Skin of body (tissue), 2 donors: Measurements from ENCODE around the gene CENPT. TPM values are rescaled to one million over a fixed set of nuclear protein-coding genes. Genes with fewer than 3 reads are reported as not detected.
"Not testable (repeated sequence)": the region's sequence is repeated elsewhere in the genome, so short reads cannot be mapped to it uniquely, and the experiment has no call there.

ENCODE experiments used
- DNase-seq: peaks from one replicate; lab custom pipeline; 2025; lab: John Stamatoyannopoulos, UW
- total RNA-seq: library from RNA; depleted of rRNA; stranded (reverse); fragments of >200 nt; gene quantifications from one replicate; pipeline ENCODE4 v1.2.3, GENCODE V29; 2014

CENPT gene
- total RNA-seq, 1 donor from 2014 or later = 49.6 TPM

- no peak for DNase-seq
Observed at GRCh38 chr16:67877064-67877463, 29.6 kb upstream of the CENPT start.

GRCh38 chr16:67874372-67874771, 26.9 kb upstream of the CENPT start:
- DNase-seq = no peak

- no peak for DNase-seq
Observed at GRCh38 chr16:67873435-67874370, 26.2 kb upstream of the CENPT start.

DNA sequence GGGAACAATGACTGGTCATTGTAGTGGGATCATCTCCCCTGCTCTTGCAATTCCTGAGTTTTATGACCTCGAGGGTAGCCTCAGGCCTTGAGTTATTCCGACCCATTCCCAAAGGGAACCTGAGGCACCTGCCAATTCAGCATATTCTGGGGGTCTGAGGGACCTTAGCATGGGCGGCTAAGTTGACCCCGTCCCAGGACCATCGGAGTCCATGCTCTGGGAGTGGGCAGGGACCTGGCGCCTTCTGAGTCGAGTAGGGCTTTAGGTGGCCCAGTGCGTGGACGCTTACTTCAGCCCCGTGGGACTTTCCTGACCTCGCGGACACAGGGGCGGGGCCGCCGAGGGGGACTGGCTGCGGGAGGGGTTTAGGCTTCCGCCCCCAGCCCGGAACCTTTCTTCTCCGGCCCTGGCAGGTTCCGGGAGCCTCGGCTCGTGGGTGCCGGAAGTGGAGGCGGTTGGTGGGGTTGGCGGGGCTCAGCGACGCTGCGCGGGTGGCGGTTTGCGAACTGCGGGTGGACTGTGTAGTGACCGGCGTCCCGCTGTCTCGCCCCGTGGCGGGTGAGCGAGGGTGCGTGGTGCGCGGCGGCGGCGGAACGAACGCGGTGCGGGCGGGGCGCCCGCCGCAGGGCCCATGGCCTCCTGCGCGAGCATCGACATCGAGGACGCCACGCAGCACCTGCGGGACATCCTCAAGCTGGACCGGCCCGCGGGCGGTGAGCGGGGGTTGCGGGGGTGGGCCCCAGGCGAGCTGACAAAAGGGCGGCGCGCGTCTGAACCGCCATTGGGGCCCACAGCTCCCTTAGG, 25.3 kb upstream of the CENPT start, which contains the start of gene EDC4:
Gene EDC4, plus strand, starts transcription at position 422 of the 804 bp plus-strand sequence. Its CDS starts 210 bp downstream, at position 632.
- peak; percentile 59 for DNase-seq

GRCh38 chr16:67872131-67872630, 24.7 kb upstream of the CENPT start:
- DNase-seq = no peak

- DNase-seq = no peak
Observed at GRCh38 chr16:67871256-67871655, 23.8 kb upstream of the CENPT start.

GRCh38 chr16:67869653-67870052, 22.2 kb upstream of the CENPT start:
- no peak for DNase-seq

DNA sequence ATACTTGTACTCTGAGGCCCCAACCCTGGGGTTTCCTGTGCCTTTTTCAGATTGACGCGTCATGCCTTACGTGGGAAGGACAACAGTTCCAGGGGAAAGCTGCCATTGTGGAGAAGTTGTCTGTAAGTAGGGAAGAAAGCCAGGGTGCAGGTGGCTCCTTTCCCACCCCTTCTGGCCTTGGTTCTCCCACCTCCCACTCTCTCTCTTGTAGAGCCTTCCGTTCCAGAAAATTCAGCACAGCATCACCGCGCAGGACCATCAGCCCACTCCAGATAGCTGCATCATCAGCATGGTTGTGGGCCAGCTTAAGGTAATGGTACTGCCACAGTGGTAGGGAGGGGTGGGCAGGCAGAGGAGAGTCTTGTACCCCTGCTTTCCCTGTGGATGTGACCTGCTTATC, 20.8 kb upstream of the CENPT start:
- no peak for DNase-seq

- DNase-seq = no peak
Observed at GRCh38 chr16:67865318-67865717, 17.8 kb upstream of the CENPT start.

DNA sequence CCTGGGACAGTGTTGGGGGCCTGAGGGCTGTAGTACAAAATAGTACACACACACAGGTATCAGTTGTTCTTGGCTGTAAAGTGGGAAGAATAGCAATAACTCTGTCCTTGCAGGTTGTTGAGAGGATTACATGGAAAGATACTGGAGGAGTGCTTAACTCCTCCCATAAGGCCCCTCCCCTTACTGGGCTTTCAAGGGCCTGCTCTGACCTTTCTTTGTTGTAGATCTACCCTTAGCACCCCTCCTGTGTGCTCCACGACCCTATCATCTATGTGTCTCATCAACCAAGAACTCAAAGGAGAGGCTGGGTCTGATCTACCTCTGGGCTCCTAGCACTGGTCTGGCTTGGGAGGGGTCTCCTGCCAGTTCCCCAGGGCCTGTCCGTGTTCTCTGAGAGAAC, 17.1 kb upstream of the CENPT start:
- no peak for DNase-seq

DNA sequence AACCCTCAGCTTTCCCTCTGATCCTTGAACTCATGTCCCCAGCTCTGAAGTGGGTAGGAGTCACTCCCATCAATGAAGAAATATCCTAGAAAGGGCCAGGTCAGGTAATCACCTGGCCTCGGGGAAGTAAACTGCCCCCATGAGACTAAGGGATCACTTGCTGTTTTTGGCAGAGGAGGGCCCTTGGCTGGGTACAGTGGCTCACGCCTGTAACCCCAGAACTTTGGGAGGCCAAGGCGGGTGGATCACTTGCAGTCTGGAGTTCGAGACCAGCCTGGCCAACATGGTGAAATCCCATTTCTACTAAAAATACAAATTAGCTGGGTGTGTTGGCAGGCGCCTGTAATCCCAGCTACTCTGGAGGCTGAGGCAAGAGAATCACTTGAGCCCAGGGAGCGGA, 16.6 kb upstream of the CENPT start:
- DNase-seq = not testable (repeated sequence)

DNA sequence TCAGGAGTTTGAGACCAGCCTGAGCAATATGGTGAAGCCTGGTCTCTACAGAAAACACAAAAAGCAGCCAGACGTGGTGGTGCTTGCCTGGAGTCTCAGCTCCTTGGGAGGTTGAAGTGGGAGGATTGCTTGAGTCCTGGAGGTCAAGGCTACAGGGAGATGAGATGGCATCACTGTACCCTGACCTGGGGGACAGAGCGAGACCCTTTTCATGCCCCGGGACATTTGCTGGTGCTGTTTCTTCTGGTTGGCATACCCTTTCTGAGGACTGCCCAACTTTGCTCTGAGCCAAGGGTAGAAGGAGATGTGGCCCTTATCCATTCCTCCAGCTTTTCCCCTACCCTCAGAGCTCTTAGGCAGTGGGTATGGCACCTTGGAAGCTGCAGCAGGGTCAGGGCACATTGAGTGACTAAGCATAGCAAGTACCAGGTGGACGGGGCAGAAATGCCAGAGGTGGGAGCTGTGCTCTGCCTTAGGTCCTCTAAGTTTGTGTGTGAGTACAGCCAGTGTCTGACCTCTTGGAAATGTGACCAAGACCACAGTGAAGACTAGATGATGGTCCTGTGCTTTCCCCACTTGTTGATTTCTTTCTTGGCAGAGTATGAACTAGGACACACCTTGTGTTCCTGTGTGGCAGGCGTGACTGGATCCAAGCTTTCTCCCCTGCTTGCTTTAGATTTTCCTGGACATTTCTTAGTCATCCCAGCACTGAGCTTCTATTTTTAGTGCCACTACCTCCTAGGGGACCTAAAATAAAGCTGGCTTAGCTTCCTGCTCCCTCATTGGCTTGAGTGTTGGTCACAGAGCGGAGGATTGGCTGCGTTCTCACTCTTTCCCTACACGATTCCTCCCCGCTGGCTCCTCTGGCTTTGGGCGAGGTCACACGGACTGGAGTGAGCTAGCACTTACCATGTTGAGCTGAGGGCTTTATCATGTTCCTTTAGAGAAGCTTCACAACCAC, 15.4 kb upstream of the CENPT start:
- no peak for DNase-seq

GRCh38 chr16:67861877-67862276, 14.4 kb upstream of the CENPT start:
- no peak for DNase-seq

DNA sequence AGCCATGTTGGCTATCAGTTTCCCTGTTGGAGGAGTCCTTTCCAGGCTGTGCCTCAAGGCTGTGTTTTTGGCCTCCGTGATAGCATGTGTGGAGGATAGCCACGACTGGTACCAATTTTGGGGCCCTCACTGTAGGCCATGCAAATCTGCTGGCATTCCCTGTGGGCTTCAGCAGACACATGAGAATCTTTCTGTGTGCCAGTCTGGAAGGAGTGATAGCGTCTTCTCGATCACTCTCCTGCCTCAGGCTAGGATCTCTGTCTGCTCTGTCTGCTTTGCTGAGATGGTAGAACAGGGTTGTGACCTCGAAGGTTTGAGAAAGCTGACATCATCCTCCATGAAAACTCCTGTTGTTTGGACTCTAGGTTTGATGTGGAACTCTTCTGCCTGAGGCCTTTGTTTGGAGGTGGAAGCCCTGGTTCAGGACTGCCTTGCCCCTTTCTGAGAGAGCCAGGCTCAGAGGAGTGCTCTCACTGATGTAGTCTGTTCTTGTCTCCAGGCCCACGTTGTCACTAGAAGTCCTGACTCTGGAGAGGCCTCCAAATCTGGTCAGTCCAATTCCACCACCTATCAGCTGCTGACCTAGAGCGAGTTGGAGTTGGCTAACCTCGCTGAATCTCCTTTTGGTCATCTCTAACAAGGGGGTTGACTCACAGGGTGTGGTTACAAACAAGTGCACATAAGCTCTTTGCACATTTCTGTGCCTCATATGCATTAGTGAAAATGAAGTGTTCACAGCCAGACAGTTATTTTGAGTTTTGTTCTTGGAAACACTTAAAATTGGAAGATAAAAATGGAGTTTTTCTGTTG, 13.3 kb upstream of the CENPT start:
- no peak for DNase-seq

DNA sequence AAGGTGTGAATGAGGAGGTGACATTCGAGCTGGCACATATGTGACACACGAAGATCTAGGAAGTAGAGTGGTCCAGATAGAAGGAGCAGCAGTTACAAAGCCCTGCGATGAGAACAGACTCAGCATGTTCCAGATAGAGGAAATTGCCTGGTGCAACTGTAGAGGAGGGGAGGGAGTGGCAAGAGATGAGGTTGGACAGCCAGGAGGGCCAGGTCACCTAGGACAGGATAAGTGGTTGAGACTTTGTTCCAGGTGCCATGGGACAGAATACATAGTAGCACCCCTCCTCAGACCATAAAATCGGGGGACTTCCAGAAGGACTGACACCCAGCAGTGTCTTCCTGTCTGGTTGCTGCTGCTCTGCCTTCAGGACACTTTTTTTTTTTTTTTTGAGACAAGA, 11.0 kb upstream of the CENPT start:
- DNase-seq = no peak

DNA sequence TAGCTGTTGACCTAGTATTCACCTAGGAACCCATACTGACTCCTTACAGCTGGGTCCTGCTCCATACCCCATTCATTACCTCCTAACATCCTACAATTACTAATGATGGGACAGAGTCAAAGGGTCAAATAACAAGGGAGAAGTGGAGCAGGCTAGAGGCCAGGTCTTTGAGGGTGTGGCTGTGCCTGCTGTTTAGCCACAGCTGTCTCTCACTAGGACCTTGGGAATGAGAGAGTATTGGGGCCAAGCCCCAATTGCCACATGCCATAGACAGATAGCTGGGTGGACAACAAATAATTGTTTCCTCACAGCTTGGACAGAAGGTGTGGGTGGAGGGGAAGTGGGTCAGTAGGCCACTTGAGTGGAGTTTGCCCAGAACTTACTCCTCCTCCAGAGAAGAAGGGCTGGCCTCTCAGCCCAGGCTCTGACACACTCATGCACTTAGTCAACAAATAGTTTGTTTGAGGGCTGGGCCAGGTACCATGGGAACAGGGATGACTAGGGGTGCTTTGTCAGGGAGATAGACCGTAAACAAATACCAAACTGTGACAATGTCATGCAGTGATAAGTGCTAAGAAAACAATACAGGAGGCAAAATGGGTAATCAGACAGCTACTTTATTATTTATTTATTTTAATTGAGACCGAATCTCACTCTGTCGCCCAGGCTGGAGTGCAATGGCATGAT, 10.2 kb upstream of the CENPT start:
- DNase-seq = no peak

DNA sequence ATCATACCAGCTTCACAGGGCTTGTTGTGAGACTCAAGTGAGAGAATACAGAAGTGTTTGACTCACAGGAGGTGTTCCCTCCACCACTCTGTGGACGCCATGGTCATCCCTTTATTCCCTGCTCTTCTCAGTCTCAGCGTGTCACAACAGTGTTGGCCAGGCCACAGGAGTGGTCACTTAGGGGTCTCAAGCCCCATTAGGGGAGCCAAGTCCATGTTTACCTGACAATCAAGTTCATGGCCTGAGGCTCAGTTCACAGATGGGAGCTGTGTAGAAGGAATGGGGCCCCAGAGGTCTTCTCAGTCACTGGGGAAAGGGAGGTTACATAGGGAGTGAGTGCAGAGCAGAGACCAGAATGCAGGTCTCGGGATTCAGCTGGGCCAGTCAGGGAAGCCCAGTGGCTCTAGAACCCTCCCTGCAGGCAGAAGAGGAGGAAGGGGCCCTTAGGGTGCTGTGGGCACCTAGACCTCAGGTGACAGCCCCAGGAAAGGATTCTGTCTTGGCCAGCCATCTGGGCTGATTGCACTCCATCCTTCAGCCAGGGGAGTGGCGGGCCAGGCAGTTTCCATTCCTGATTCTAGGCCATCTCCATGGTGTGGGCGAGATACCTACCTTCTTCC, 9.5 kb upstream of the CENPT start:
- no peak for DNase-seq

GRCh38 chr16:67855789-67856188, 8.3 kb upstream of the CENPT start:
- DNase-seq = no peak

DNA sequence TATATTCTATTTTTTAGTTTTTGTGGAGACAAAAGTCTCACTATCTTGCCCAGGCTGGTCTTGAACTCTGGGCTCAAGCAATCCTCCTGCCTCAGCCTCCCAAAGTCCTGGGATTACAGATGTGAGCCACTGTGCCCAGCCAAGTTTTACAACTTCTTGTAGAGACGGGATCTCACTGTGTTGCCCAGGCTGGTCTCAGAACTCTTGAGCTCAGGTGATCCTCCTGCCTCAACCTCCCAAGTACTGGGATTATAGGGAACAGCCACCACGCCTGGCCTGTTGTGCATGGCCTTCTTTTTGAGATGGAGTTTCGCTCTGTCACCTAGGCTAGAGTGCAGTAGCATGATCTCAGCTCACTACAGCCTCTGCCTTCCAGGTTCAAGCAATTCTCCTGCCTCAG, 6.2 kb upstream of the CENPT start:
- no peak for DNase-seq
